GM19452 (cell line): ENCODE measurements around the gene RBKS.

ENCODE experiments used
- ATAC-seq: cut with Tn5 transposase; IDR thresholded peaks from one replicate; pipeline ENCODE4 v1.9.1; 2021; ENCODE audit not compliant: unreplicated experiment

Gene RBKS

GRCh38 chr2:27838502-27838901 is 51.7 kb downstream of the RBKS start:
- ATAC-seq: no peak

GRCh38 chr2:27833931-27834330 is 56.3 kb downstream of the RBKS start:
- ATAC-seq: no peak

GRCh38 chr2:27832396-27832795 is 57.8 kb downstream of the RBKS start:
- ATAC-seq: no peak

- no peak for ATAC-seq
Measured at GRCh38 chr2:27831279-27832050, 58.7 kb downstream of the RBKS start.

- no peak for ATAC-seq
Measured at GRCh38 chr2:27830656-27831055, 59.5 kb downstream of the RBKS start.

- ATAC-seq: no peak
Measured at GRCh38 chr2:27829791-27830190, 60.4 kb downstream of the RBKS start.

GRCh38 chr2:27828305-27828704 is 61.9 kb downstream of the RBKS start:
- no peak for ATAC-seq

- no peak for ATAC-seq
Measured at GRCh38 chr2:27824401-27824800, 65.8 kb downstream of the RBKS start.

- no peak for ATAC-seq
Measured at GRCh38 chr2:27823569-27823968, 66.6 kb downstream of the RBKS start.

GRCh38 chr2:27823135-27823534 is 67.1 kb downstream of the RBKS start:
- ATAC-seq: no peak

- ATAC-seq: no peak
Measured at GRCh38 chr2:27822049-27822448, 68.1 kb downstream of the RBKS start.

- ATAC-seq: no peak
Measured at GRCh38 chr2:27815860-27816438, 74.2 kb downstream of the RBKS start.

GRCh38 chr2:27814758-27815157 is 75.4 kb downstream of the RBKS start:
- no peak for ATAC-seq

- ATAC-seq: no peak
Measured at GRCh38 chr2:27811768-27812167, 78.4 kb downstream of the RBKS start.

GRCh38 chr2:27810455-27810854 is 79.7 kb downstream of the RBKS start:
- ATAC-seq: no peak

GRCh38 chr2:27809761-27810241 is 80.4 kb downstream of the RBKS start:
- no peak for ATAC-seq

GRCh38 chr2:27808984-27809383 is 81.2 kb downstream of the RBKS start:
- ATAC-seq: no peak

- ATAC-seq: no peak
Measured at GRCh38 chr2:27808418-27808817, 81.8 kb downstream of the RBKS start.

GRCh38 chr2:27807476-27807875 is 82.7 kb downstream of the RBKS start:
- ATAC-seq: no peak

GRCh38 chr2:27806311-27807059 is 83.7 kb downstream of the RBKS start:
- no peak for ATAC-seq

- ATAC-seq: no peak
Measured at GRCh38 chr2:27805180-27805579, 85.0 kb downstream of the RBKS start.

GRCh38 chr2:27804146-27804545 is 86.0 kb downstream of the RBKS start:
- no peak for ATAC-seq
